Duodenal mucosa (tissue), 2 donors: ENCODE measurements around the gene PTPN4.

Experiments used
- H3K27ac ChIP-seq: one replicate; pipeline ENCODE4 v1.7.0; 2013; ENCODE audit warnings: low read depth, low read length
- H3K27me3 ChIP-seq, 2 donors: one replicate each; pipeline ENCODE4 v1.7.0; 2013; ENCODE audit warnings: low read length in 2 of 2, control low read depth in 1 of 2; ENCODE audit not compliant: insufficient read depth in 2 of 2, control insufficient read depth in 1 of 2
- H3K36me3 ChIP-seq, 2 donors: one replicate each; pipeline ENCODE4 v1.7.0; 2013; ENCODE audit warnings: low read length in 2 of 2, control low read depth in 1 of 2; ENCODE audit not compliant: insufficient read depth in 2 of 2, control insufficient read depth in 1 of 2
- H3K4me1 ChIP-seq, 2 donors: one replicate each; pipeline ENCODE4 v1.7.0; 2013; ENCODE audit warnings: low read length in 2 of 2, control low read depth in 1 of 2; ENCODE audit not compliant: insufficient read depth in 2 of 2, control insufficient read depth in 1 of 2
- H3K4me3 ChIP-seq, 2 donors: one replicate each; pipeline ENCODE4 v1.7.0; 2013; ENCODE audit warnings: low read length in 2 of 2, low read depth in 1 of 2
- H3K9ac ChIP-seq, 2 donors: one replicate each; pipeline ENCODE4 v1.7.0; 2013; ENCODE audit warnings: low read length in 2 of 2, low read depth in 1 of 2
- H3K9me3 ChIP-seq, 2 donors: one replicate each; pipeline ENCODE4 v1.7.0; 2013; ENCODE audit warnings: low read length in 2 of 2, control low read depth in 1 of 2; ENCODE audit not compliant: control insufficient read depth in 1 of 2

The PTPN4 gene

DNA sequence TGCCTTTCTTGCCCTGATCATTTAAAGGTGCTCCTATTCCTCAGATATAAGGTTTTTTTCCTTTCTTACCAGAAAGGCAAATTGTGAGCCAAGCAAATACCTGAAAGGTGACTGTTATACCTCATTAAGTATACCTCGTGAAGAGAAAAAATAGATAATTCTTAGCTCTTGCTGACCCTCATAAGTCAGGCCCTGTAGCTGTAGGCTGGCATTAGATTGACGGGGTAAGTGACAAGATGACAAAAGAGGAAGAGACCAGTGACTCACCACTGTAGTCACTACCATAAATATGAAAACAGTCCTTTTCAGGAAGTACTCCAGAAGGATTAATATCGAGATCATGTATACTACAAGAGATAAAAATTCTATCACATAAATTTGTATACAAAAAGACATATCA, 104.6 kb downstream of the PTPN4 start:
- Histone ChIP-seq H3K4me1 (no peaks in the 10 kb centered on the region), H3K27me3 (no peaks in the 10 kb centered on the region), H3K36me3 (peaks cover 0 to 3% of the 10 kb centered on the region in 2 donors), H3K4me3 (no peak overlapping the region), H3K9ac (no peak overlapping the region), H3K27ac (no peak overlapping the region), H3K9me3 (no peaks in the 10 kb centered on the region)

DNA sequence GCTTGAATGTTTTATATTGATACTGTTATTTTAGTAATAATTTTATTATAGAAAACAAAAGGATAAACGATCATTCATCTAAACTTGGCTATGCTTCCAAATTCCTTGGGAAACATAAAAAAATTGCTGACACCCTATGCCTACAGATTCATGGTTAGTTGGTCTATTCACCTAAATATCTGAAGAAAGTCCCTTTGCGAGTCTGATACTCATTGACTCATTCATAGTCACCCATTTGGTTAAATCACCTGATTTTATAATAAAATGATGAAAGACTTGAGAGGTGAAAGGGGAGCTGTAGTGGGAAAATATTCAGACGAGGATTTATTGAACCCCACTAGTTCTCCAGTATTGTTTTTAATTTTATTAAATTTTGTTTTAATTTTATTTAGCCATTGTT, 112.0 kb downstream of the PTPN4 start:
- no peaks in the 10 kb centered on the region for H3K9me3 ChIP-seq

DNA sequence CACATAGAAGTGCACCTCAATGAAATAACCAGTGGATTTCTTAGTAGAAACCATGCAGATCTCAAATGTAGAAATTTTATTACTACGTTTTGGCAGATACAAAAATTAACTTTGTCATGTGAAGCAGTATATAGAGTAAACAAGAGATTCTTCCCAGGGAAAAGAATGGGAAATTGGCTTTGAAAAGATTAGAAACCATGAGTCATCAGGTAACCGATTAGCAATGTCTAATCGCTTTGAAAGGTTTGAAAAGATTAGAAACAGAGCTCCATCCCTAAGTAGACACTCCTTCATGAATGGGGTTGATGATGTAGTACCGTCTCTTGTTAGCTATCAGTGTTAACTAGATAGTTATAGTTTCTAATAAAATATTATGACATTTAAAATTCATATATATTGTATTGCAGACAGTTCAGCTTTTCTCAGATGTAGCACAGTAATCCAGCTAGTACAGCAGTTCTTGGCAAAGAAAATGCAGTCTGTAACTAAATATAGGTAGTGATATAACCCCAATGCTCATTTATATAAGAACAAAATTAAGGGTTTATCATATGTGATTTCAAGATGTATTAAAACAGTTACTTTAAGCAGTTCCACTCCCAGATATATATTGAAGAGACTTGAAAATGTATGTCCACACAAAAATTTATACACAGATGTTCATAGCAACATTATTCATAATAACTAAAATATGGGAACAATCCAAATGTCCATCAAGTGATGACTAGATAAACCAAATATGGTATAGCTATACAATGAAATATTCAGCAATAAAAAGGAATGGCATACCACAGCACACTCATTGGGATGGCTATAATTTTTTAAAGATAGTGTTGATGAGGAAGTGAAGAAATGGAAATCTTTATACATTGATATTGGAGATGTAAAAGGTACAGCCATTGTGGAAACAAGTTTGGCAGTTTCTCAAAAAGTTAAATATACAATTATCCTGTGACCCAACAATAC, 113.9 kb downstream of the PTPN4 start:
- no peak overlapping the region for H3K9ac ChIP-seq
- H3K9me3 ChIP-seq, result no peaks in the 10 kb centered on the region
- H3K27me3 ChIP-seq, result no peaks in the 10 kb centered on the region
- no peak overlapping the region for H3K27ac ChIP-seq
- no peaks in the 10 kb centered on the region for H3K36me3 ChIP-seq
- peaks cover 0 to 6% of the 10 kb centered on the region in 2 donors for H3K4me1 ChIP-seq
- no peak overlapping the region for H3K4me3 ChIP-seq

More for the DNA sequence above, 112.0 kb downstream of the PTPN4 start:
- H3K4me3 ChIP-seq, result no peak overlapping the region
- H3K27ac ChIP-seq, result no peak overlapping the region
- H3K4me1 ChIP-seq, result peaks cover 0 to 6% of the 10 kb centered on the region in 2 donors
- H3K27me3 ChIP-seq, result no peaks in the 10 kb centered on the region
- H3K36me3 ChIP-seq, result no peaks in the 10 kb centered on the region
- no peak overlapping the region for H3K9ac ChIP-seq

DNA sequence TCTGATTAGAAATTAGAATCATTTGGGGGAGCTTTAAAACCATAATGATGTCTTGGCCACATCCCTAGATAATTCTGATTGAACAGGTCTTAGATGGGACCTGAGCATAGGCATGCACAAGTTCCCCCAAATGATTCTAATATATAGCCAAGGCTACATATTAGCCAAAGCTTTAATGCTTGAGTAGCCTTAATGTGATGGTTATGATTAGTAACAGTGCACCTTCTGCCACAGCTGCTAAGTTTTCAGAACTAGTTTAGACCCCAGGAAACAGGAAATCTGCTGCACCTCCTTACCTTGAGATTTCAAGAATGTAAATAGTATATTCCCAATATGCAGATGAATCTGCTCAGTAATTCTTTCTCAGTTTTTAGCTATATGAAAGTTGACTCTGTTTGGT, 119.8 kb downstream of the PTPN4 start:
- Histone ChIP-seq H3K9ac (no peak overlapping the region), H3K36me3 (peaks cover 0 to 3% of the 10 kb centered on the region in 2 donors), H3K4me3 (no peak overlapping the region), H3K4me1 (no peaks in the 10 kb centered on the region), H3K9me3 (no peaks in the 10 kb centered on the region), H3K27ac (no peak overlapping the region), H3K27me3 (no peaks in the 10 kb centered on the region)

DNA sequence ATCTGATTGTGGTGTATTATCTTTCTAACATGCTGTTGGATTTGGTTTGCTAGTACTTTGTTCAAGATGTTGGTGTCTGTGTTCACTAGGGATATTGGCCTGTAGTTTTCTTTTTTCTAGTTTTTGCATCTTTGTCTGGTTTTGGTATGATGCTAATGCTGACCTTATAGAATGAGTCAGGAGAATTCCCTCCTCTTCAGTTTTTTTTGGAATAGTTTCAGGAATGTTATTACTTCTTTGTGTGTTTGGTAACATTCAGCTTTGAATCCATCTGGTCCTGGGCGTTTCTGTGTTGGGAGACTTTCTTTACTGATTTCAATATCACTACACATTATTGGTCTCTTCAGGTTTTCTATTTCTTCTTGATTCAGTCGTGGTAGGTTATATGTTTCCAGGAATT, 129.0 kb downstream of the PTPN4 start:
- no peak overlapping the region for H3K9ac ChIP-seq

DNA sequence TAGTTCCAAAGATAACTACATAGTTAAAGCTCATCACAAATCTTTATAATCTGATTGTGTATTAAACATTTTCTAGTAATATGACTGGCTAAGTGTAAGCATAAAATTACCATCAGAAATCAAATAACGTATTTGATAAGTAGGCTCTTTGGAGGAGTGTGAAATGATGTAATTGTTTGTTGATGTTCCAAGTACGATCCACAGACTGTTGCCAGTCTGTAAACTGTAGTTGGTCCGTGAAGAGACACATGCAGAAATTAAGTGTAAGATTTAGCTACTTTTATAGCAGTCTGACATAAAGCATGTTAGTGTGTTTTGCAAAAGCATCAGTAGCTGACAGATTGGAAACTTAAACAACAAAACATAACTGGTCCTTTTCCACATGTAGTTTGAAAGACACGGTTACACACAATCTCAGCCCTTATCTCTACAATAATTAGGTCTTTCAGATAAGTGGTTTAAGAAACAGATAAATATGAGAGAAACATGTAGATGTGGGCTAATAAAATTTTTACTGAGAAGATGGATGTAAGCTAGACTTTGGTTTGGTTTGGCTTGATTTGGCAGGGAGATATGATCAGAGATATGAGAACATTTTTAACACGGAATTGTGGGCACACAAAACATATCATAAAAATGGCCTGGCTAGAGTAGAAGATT, 138.1 kb downstream of the PTPN4 start:
- no peak overlapping the region for H3K27ac ChIP-seq
- H3K36me3 ChIP-seq, result peaks cover 8 to 15% of the 10 kb centered on the region in 2 donors
- H3K4me3 ChIP-seq, result no peak overlapping the region
- H3K9me3 ChIP-seq, result no peaks in the 10 kb centered on the region
- H3K9ac ChIP-seq, result no peak overlapping the region
- no peaks in the 10 kb centered on the region for H3K4me1 ChIP-seq
- H3K27me3 ChIP-seq, result no peaks in the 10 kb centered on the region

More for the DNA sequence above, 129.0 kb downstream of the PTPN4 start:
- no peaks in the 10 kb centered on the region for H3K27me3 ChIP-seq
- H3K9me3 ChIP-seq, result peaks cover 0 to 15% of the 10 kb centered on the region in 2 donors
- no peaks in the 10 kb centered on the region for H3K4me1 ChIP-seq
- H3K4me3 ChIP-seq, result no peak overlapping the region
- H3K27ac ChIP-seq, result no peak overlapping the region
- peaks cover 0 to 4% of the 10 kb centered on the region in 2 donors for H3K36me3 ChIP-seq

DNA sequence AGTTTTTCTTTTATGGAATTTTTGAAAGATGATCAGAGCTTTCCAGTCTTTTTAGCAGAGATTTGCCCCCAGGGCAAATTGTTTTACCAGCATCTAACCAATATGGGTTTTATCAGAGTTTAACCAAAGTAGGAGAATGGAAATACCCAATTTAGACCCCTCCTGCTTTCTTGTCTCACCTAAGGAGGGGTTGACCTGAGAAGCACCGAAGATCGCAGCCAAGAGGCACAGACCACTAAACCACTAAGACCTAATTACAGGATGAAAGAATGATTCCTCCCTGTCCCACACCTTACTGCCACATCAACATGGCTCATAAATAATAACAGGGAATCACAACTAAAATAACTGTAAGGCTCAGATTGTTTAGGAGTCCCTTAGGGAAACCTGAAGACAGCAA, 141.3 kb downstream of the PTPN4 start:
- Histone ChIP-seq H3K4me1 (no peaks in the 10 kb centered on the region), H3K9me3 (no peaks in the 10 kb centered on the region)

DNA sequence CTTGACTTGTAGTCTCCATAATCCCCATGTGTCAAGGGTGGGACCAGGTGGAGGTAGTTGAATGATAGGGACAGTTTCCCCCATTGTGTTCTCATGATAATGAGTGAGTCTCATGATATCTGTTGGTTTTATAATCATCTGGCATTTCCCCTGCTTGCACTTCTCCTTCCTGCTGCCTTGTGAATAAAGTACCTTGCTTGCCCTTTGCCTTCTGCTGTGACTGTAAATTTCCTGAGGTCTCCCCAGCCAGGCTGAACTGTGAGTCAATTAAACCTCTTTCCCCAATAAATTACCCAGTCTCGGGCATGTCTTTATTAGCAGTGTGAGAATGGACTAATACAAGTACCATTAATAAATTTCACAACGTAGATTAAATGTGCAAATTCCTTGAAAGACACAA, 150.8 kb downstream of the PTPN4 start:
- Histone ChIP-seq H3K27me3 (no peaks in the 10 kb centered on the region), H3K4me3 (no peak overlapping the region), H3K9ac (no peak overlapping the region), H3K36me3 (no peaks in the 10 kb centered on the region), H3K27ac (no peak overlapping the region), H3K9me3 (no peaks in the 10 kb centered on the region), H3K4me1 (peaks cover 0 to 3% of the 10 kb centered on the region in 2 donors)

More for the DNA sequence above, 141.3 kb downstream of the PTPN4 start:
- Histone ChIP-seq H3K27me3 (no peaks in the 10 kb centered on the region), H3K36me3 (peaks cover 14 to 25% of the 10 kb centered on the region in 2 donors), H3K4me3 (no peak overlapping the region), H3K9ac (no peak overlapping the region), H3K27ac (no peak overlapping the region)

DNA sequence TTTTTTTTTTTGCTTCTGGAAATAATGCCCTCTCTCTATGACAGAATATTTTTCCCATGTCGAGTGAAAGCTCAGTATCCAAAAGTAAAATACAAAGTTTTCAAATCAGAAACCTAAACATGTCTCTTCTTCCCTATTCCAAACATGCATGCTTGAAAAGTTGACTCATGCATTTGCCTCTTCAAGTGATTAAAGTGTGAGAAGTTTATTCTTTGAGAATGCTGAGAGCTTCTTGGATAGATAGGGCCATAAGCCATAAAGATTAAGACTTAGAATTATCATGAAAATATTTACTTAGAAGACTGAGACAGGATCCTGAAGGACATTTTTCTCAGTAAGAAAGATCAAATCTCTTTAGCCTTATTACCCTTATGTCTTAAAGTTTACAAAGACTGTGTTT, 154.5 kb downstream of the PTPN4 start:
- no peak overlapping the region for H3K27ac ChIP-seq
- H3K36me3 ChIP-seq, result peaks cover 0 to 3% of the 10 kb centered on the region in 2 donors
- peaks cover 0 to 3% of the 10 kb centered on the region in 2 donors for H3K4me1 ChIP-seq
- no peak overlapping the region for H3K9ac ChIP-seq
- no peaks in the 10 kb centered on the region for H3K27me3 ChIP-seq
- H3K9me3 ChIP-seq, result no peaks in the 10 kb centered on the region
- H3K4me3 ChIP-seq, result no peak overlapping the region

DNA sequence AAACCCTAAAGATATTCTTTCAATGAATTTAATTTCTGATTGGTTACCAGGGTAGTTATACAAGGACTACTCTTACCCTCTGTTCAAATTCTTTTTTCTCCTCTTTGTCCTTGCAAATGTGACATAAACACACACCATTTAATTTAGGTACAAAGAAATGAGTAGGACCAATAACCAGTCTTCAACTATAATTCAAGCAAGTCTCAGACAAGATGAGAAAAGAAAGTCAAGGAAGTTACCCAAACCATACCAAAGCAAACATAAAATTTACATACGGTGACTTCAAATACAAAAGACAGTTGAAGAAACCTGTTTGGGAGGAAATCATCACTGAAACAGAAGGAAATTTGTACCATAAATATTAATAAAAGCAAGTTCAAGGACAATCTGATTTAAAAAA, 162.1 kb downstream of the PTPN4 start:
- Histone ChIP-seq H3K27ac (no peak overlapping the region), H3K9ac (no peak overlapping the region), H3K9me3 (no peaks in the 10 kb centered on the region), H3K4me1 (no peaks in the 10 kb centered on the region), H3K36me3 (no peaks in the 10 kb centered on the region), H3K27me3 (no peaks in the 10 kb centered on the region), H3K4me3 (no peak overlapping the region)
